CD4-positive, alpha-beta T cell (primary cell): ENCODE results near the gene H1-8. TPM values are rescaled to one million over a fixed set of nuclear protein-coding genes. Genes with fewer than 3 reads are reported as not detected.
"Not testable (repeated sequence)": the region's sequence is repeated elsewhere in the genome, so short reads cannot be mapped to it uniquely, and the experiment has no call there.

Experiments used
- ATAC-seq: fragments of 200-7000 bp; cut with Tn5 transposase; one replicate; pipeline ENCODE4 v1.10.0; 2022; ENCODE audit warnings: mild to moderate bottlenecking; ENCODE audit not compliant: poor library complexity
- CTCF ChIA-PET: fragments of 350-600 bp; sonication (Branson Sonifier 250); formaldehyde crosslinking; loops from one replicate; lab custom pipeline; 2021; ENCODE audit warnings: antibody characterized with exemption, inconsistent platforms; lab: Charles Lee
- POLR2A ChIA-PET: fragments of 350-600 bp; sonication (Branson Sonifier 250); formaldehyde crosslinking; loops from one replicate; lab custom pipeline; 2021; ENCODE audit warnings: antibody characterized with exemption, inconsistent platforms; lab: Charles Lee
- DNase-seq, 14 experiments: peaks; one replicate each; pipeline ENCODE4 v3.0.0-alpha.2; 2013 to 2020; ENCODE audit warnings: mixed read lengths in 2 of 14
- H3K27ac ChIP-seq, 2 donors: one replicate each; pipeline versions ENCODE4 v1.5.1 to v1.7.0; 2013; ENCODE audit warnings: low read length in 2 of 2, low read depth in 1 of 2, mild to moderate bottlenecking in 1 of 2
- H3K27me3 ChIP-seq, 2 experiments: 1 replicate in 1 of 2; 2 replicates in 1 of 2; pipeline versions ENCODE4 v1.6.1 to v1.7.0; 2013; ENCODE audit warnings: low read length in 2 of 2, control low read depth in 1 of 2, mild to moderate bottlenecking in 1 of 2, moderate library complexity in 1 of 2; ENCODE audit not compliant: insufficient read depth in 2 of 2, control insufficient read depth in 1 of 2
- H3K36me3 ChIP-seq: one replicate; pipeline ENCODE4 v1.6.1; 2013; ENCODE audit warnings: low read length, control low read depth; ENCODE audit not compliant: insufficient read depth
- H3K4me1 ChIP-seq: one replicate; pipeline ENCODE4 v1.6.1; 2013; ENCODE audit warnings: low read length, control low read depth; ENCODE audit not compliant: insufficient read depth
- H3K4me3 ChIP-seq: one replicate; pipeline ENCODE4 v1.5.1; 2013; ENCODE audit warnings: mild to moderate bottlenecking, low read length, moderate library complexity
- H3K9me3 ChIP-seq, 2 experiments: 1 replicate in 1 of 2; 2 replicates in 1 of 2; pipeline versions ENCODE4 v1.6.1 to v1.7.0; 2013; ENCODE audit warnings: low read length in 2 of 2, mild to moderate bottlenecking in 2 of 2, control low read depth in 1 of 2, moderate library complexity in 1 of 2; ENCODE audit not compliant: control insufficient read depth in 1 of 2, insufficient read depth in 1 of 2
- H3K27ac Mint-ChIP-seq: one replicate; pipeline ENCODE4 v1.8.0; 2020; ENCODE audit warnings: mixed read lengths
- H3K27me3 Mint-ChIP-seq: one replicate; pipeline ENCODE4 v1.8.0; 2021; ENCODE audit warnings: mixed read lengths
- H3K36me3 Mint-ChIP-seq: one replicate; pipeline ENCODE4 v1.8.0; 2021; ENCODE audit warnings: low read depth, mixed read lengths
- H3K4me1 Mint-ChIP-seq: one replicate; pipeline ENCODE4 v1.8.0; 2021; ENCODE audit warnings: low read depth, mixed read lengths
- H3K4me3 Mint-ChIP-seq: one replicate; pipeline ENCODE4 v1.8.0; 2020; ENCODE audit warnings: mild to moderate bottlenecking, mixed read lengths
- H3K9me3 Mint-ChIP-seq: one replicate; pipeline ENCODE4 v1.8.0; 2020; ENCODE audit warnings: mixed read lengths
- CTCF ChIP-seq: fragments of 200-600 bp; IDR thresholded peaks from one replicate; pipeline ENCODE4 v1.8.0; 2022; ENCODE audit warnings: antibody characterized with exemption, mild to moderate bottlenecking
- intact Hi-C, 2 experiments: fragments of 100-400 bp; cut with DNase I in 1 of 2; cut with micrococcal nuclease in 1 of 2; formaldehyde crosslinking; loops; one replicate each; pipeline versions ENCODE4 v1.15.1 to v1.9.0; 2023 to 2025; cut with DNase I, micrococcal nuclease
- total RNA-seq, 174 experiments: library from RNA in 2 of 174; stranded (reverse) in 2 of 174; gene quantifications; one replicate each; pipeline ENCODE4 v1.2.3 and lab custom pipeline; 2021 to 2026

H1-8 gene
- total RNA-seq, 2 experiments from 2014 or later, result not detected

DNA sequence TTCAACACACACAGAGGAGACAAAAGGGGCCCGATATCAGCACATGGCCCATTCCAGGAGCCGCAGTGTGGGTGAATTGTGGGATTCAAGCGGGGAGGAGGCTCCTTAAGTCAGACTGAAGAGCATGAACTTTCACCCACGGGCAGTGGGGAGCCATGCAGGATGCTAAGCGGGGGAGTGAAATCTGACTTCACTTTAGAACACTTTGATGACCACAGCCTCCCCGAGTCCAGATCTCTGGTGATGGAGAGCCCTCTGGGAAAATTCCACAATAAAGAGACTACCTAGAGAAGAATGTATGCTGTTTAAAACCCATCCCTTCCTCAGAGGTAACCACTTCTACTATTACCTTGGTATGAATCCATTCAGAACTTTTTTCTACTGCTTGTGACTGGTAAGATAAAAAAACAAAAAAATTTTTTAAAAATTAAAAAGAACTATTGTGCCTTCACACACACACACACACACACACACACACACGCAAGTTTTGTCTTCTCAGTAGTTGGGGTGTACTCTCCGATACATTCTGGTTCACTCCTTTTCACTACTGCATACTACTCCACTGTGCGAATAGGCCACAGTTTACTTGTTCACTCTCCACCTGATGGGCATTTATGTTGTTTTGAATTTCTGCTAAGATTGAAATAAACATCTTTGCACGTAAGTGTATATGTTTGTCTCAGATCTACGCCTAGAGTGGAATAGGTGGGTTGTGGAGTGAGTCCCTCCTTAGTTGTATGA lies 2.0 kb upstream of the H1-8 start:
- no peaks in the 10 kb centered on the region for H3K27me3 ChIP-seq
- H3K36me3 ChIP-seq, result no peaks in the 10 kb centered on the region
- Mint-ChIP-seq H3K36me3 (no peaks in the 10 kb centered on the region), H3K27ac (no peak overlapping the region), H3K4me3 (no peak overlapping the region), H3K27me3 (no peaks in the 10 kb centered on the region), H3K4me1 (no peaks in the 10 kb centered on the region), H3K9me3 (no peaks in the 10 kb centered on the region)
- H3K27ac ChIP-seq, result no peak overlapping the region
- no peaks in the 10 kb centered on the region for H3K4me1 ChIP-seq
- CTCF ChIA-PET, result no interaction called here
- intact Hi-C loops, result no loop called here
- DNase-seq (no peak), ATAC-seq (no peak)
- no peak overlapping the region for H3K4me3 ChIP-seq
- POLR2A ChIA-PET, result no interaction called here
- no peaks in the 10 kb centered on the region for H3K9me3 ChIP-seq
- no peak for TF ChIP-seq CTCF

- Histone ChIP-seq H3K4me3 (no peak overlapping the region), H3K36me3 (no peaks in the 10 kb centered on the region), H3K27me3 (no peaks in the 10 kb centered on the region), H3K9me3 (no peaks in the 10 kb centered on the region), H3K4me1 (no peaks in the 10 kb centered on the region), H3K27ac (no peak overlapping the region)
- no peak for TF ChIP-seq CTCF
- intact Hi-C loops, result no loop called here
- CTCF ChIA-PET, result no interaction called here
- Mint-ChIP-seq H3K27me3 (no peaks in the 10 kb centered on the region), H3K9me3 (no peaks in the 10 kb centered on the region), H3K4me1 (no peaks in the 10 kb centered on the region), H3K36me3 (no peaks in the 10 kb centered on the region), H3K4me3 (no peak overlapping the region), H3K27ac (no peak overlapping the region)
- DNase-seq (no peak), ATAC-seq (no peak)
- POLR2A ChIA-PET, result interaction anchor here (3.7 kb wide), 1 partner anchor 34 kb away, joined by 11 read pairs; no protein-coding TSS in a partner anchor
Observed at GRCh38 chr3:129542747-129543146, 228 bp upstream of the H1-8 start.

DNA sequence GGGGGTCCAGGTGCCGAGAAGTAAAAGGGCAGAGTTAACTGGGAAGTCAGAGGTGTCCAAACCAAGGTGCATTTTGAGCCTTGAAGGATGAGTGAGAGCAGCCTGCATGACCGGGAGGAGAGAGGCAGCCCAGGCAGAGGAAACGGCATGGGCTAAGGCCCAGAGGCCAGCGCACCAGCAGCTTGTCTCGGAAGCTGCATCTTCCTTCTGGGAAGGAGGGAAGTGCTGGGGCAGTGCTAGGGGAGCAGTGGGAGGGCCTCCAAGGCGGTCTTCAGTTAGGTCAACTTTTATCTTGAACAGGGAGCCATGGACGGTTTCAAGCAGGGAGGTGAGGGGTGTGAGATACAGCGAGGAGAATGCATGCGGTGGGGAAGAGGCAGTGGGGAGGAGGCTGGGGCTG lies 1.0 kb downstream of the H1-8 start:
- Mint-ChIP-seq H3K4me1 (no peaks in the 10 kb centered on the region), H3K9me3 (no peaks in the 10 kb centered on the region), H3K27me3 (no peaks in the 10 kb centered on the region), H3K4me3 (no peak overlapping the region), H3K36me3 (no peaks in the 10 kb centered on the region), H3K27ac (no peak overlapping the region)
- no peak for ATAC-seq
- no peaks in the 10 kb centered on the region for H3K9me3 ChIP-seq
- intact Hi-C loops, result no loop called here
- DNase-seq, result no peak
- ChIA-PET CTCF (no interaction called here), POLR2A (interaction anchor here (3.7 kb wide), 1 partner anchor 33 kb away, joined by 11 read pairs; no protein-coding TSS in a partner anchor)
- H3K4me3 ChIP-seq, result no peak overlapping the region
- no peaks in the 10 kb centered on the region for H3K27me3 ChIP-seq
- H3K27ac ChIP-seq, result no peak overlapping the region
- no peaks in the 10 kb centered on the region for H3K4me1 ChIP-seq
- no peaks in the 10 kb centered on the region for H3K36me3 ChIP-seq
- no peak for TF ChIP-seq CTCF

DNA sequence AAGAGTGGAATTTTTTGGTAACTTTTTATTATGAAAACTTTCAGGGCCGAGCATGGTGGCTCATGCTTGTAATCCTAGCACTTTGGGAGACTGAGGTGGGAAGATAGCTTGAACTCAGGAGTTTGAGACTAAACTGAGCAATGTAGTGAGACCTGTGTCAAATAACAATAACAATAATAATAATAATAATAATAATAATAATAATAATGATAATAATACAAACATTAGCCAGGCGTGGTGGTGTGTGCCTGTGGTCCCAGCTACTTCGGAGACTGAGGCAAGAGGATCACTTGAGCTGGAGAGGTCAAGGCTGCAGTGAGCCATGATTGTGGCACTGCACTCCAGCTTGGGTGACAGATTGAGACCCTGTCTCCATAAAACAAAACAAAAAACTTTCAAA lies 3.0 kb downstream of the H1-8 start:
- CTCF ChIA-PET, intact Hi-C loops, H3K36me3 ChIP-seq, H3K9me3 Mint-ChIP-seq, H3K4me1 ChIP-seq, H3K27ac ChIP-seq, H3K36me3 Mint-ChIP-seq, H3K27ac Mint-ChIP-seq, H3K4me3 Mint-ChIP-seq, DNase-seq, ATAC-seq, H3K27me3 Mint-ChIP-seq, H3K27me3 ChIP-seq, H3K4me3 ChIP-seq, H3K9me3 ChIP-seq, H3K4me1 Mint-ChIP-seq: not testable (repeated sequence)
- POLR2A ChIA-PET, result interaction anchor here (3.7 kb wide), 1 partner anchor 31 kb away, joined by 11 read pairs; no protein-coding TSS in a partner anchor
